Loucy (cell line): ENCODE results near the gene NOS3.

Experiments used
- CTCF ChIP-seq: fragments of 200-600 bp; sonication (generic); conservative IDR thresholded peaks from 2 replicates; pipeline ENCODE4 v1.5.1; 2014; ENCODE audit warnings: mild to moderate bottlenecking, antibody characterized with exemption, low read length
- EZH2phosphoT487 ChIP-seq: fragments of 200-600 bp; IDR thresholded peaks from 2 replicates; pipeline ENCODE4 v1.6.1; 2018; ENCODE audit warnings: antibody characterized with exemption, mild to moderate bottlenecking, moderate library complexity, borderline replicate concordance

- TF ChIP-seq CTCF (no peak), EZH2phosphoT487 (no peak)
Observed at GRCh38 chr7:151019130-151019447, 28.3 kb downstream of the NOS3 start.
